Endodermal cell (in vitro differentiated cells): Measurements from ENCODE around the gene TRDN. TPM values are rescaled to one million over a fixed set of nuclear protein-coding genes. Genes with fewer than 3 reads are reported as not detected.

Experiments used
- DNase-seq: peaks from one replicate; pipeline ENCODE4 v3.0.0-alpha.2; 2017
- H3K27ac ChIP-seq: 2 replicates; pipeline ENCODE4 v1.5.1; 2013; ENCODE audit warnings: mild to moderate bottlenecking, low read depth, low read length, moderate library complexity
- H3K27me3 ChIP-seq: 2 replicates; pipeline ENCODE4 v1.6.1; 2013; ENCODE audit warnings: mild to moderate bottlenecking, low read length, moderate library complexity; ENCODE audit not compliant: insufficient read depth, control insufficient read depth, poor library complexity, severe bottlenecking
- H3K36me3 ChIP-seq: 2 replicates; pipeline ENCODE4 v1.7.0; 2013; ENCODE audit warnings: mild to moderate bottlenecking, low read length, moderate library complexity; ENCODE audit not compliant: control insufficient read depth, insufficient read depth
- H3K4me1 ChIP-seq: one replicate; pipeline ENCODE4 v1.7.0; 2013; ENCODE audit warnings: low read length; ENCODE audit not compliant: control insufficient read depth, insufficient read depth
- H3K4me3 ChIP-seq: 2 replicates; pipeline ENCODE4 v1.5.1; 2013; ENCODE audit warnings: mild to moderate bottlenecking, low read length, moderate library complexity
- H3K9ac ChIP-seq: 2 replicates; pipeline ENCODE4 v1.6.1; 2013; ENCODE audit warnings: mild to moderate bottlenecking, low read length, moderate library complexity; ENCODE audit not compliant: poor library complexity, severe bottlenecking; ENCODE audit errors: extremely low read depth
- H3K9me3 ChIP-seq: 2 replicates; pipeline ENCODE4 v1.6.1; 2013; ENCODE audit warnings: mild to moderate bottlenecking, low read length, moderate library complexity; ENCODE audit not compliant: control insufficient read depth
- H3K27ac Mint-ChIP-seq: 2 replicates; pipeline ENCODE4 v1.8.0; 2020; ENCODE audit warnings: mixed read lengths
- H3K27me3 Mint-ChIP-seq: 2 replicates; pipeline ENCODE4 v1.8.0; 2021; ENCODE audit warnings: mild to moderate bottlenecking, mixed read lengths; ENCODE audit not compliant: insufficient read depth
- H3K36me3 Mint-ChIP-seq: 2 replicates; pipeline ENCODE4 v1.8.0; 2020; ENCODE audit warnings: low read depth, mixed read lengths
- H3K4me1 Mint-ChIP-seq: 2 replicates; pipeline ENCODE4 v1.8.0; 2020; ENCODE audit warnings: mixed read lengths
- H3K4me3 Mint-ChIP-seq: 2 replicates; pipeline ENCODE4 v1.8.0; 2020; ENCODE audit warnings: mild to moderate bottlenecking, moderate library complexity, mixed read lengths
- H3K9me3 Mint-ChIP-seq: 2 replicates; pipeline ENCODE4 v1.8.0; 2020; ENCODE audit warnings: mild to moderate bottlenecking, mixed read lengths
- CTCF ChIP-seq: fragments of 200-600 bp; sonication (generic); conservative IDR thresholded peaks from 2 replicates; pipeline ENCODE4 v1.5.0; 2021; ENCODE audit warnings: antibody characterized with exemption, mild to moderate bottlenecking
- WGBS, 2 experiments: methylation state at CpG; one replicate each; pipeline versions ENCODE4 v1.1.5 to v1.1.7; 2013; ENCODE audit warnings: missing lambda C conversion rate in 2 of 2, mixed read lengths in 1 of 2; ENCODE audit not compliant: insufficient coverage in 1 of 2, insufficient read length in 1 of 2; 5-methylcytosine and 5-hydroxymethylcytosine counted together
- total RNA-seq, 2 donors: library from RNA; stranded (reverse); fragmentation: NEBNext Ultra II Directional in 1 of 2; extraction: Animal tissue kit (Norgen Biotek cat#: 25700) in 1 of 2; gene quantifications; 2 replicates in 1 of 2; 3 replicates in 1 of 2; pipeline ENCODE4 v1.2.1, GENCODE V29; 2021

The TRDN gene
- total RNA-seq, 2 donors from 2014 or later: 74.4 to 136 TPM

- Histone ChIP-seq H3K27ac (no peak overlapping the region), H3K9me3 (no peaks in the 10 kb centered on the region), H3K36me3 (no peaks in the 10 kb centered on the region), H3K9ac (no peak overlapping the region), H3K4me3 (no peak overlapping the region), H3K4me1 (no peaks in the 10 kb centered on the region), H3K27me3 (no peaks in the 10 kb centered on the region)
- H3K27ac Mint-ChIP-seq: no peak overlapping the region
- DNase-seq: no peak
- no peak for TF ChIP-seq CTCF
- H3K9me3 Mint-ChIP-seq: no peaks in the 10 kb centered on the region
- H3K36me3 Mint-ChIP-seq: no peaks in the 10 kb centered on the region
- H3K27me3 Mint-ChIP-seq: peaks cover 2% of the 10 kb centered on the region
- no peaks in the 10 kb centered on the region for H3K4me1 Mint-ChIP-seq
- no peak overlapping the region for H3K4me3 Mint-ChIP-seq
Observed at GRCh38 chr6:123224077-123224476, 412.7 kb downstream of the TRDN start.

GRCh38 chr6:123223461-123223860 lies 413.3 kb downstream of the TRDN start:
- DNase-seq: no peak
- Histone ChIP-seq H3K36me3 (no peaks in the 10 kb centered on the region), H3K27ac (no peak overlapping the region), H3K9me3 (no peaks in the 10 kb centered on the region), H3K9ac (no peak overlapping the region), H3K4me1 (no peaks in the 10 kb centered on the region), H3K27me3 (no peaks in the 10 kb centered on the region), H3K4me3 (no peak overlapping the region)
- Mint-ChIP-seq H3K27ac (no peak overlapping the region), H3K9me3 (no peaks in the 10 kb centered on the region), H3K4me3 (no peak overlapping the region), H3K36me3 (no peaks in the 10 kb centered on the region), H3K4me1 (no peaks in the 10 kb centered on the region), H3K27me3 (peaks cover 2% of the 10 kb centered on the region)
- TF ChIP-seq CTCF: no peak
- 94% methylated on average over 2 of the region's 2 CpGs; no CpG with 5 or more reads in 1 of the 2 experiments for WGBS, 2 experiments

GRCh38 chr6:123215211-123215610 lies 421.5 kb downstream of the TRDN start:
- no peaks in the 10 kb centered on the region for H3K9me3 Mint-ChIP-seq
- no peak for TF ChIP-seq CTCF
- no peaks in the 10 kb centered on the region for H3K9me3 ChIP-seq

More at GRCh38 chr6:123215211-123215610, 421.5 kb downstream of the TRDN start:
- no peaks in the 10 kb centered on the region for H3K27me3 ChIP-seq
- H3K4me3 ChIP-seq: no peak overlapping the region
- H3K9ac ChIP-seq: no peak overlapping the region
- H3K4me3 Mint-ChIP-seq: no peak overlapping the region
- H3K36me3 ChIP-seq: no peaks in the 10 kb centered on the region
- H3K27ac ChIP-seq: peak overlapping the region; percentile 35
- no peaks in the 10 kb centered on the region for H3K4me1 ChIP-seq
- H3K27ac Mint-ChIP-seq: no peak overlapping the region
- no peaks in the 10 kb centered on the region for H3K27me3 Mint-ChIP-seq
- WGBS, 2 experiments: 66 to 86% methylated on average over 3 to 4 of the region's 4 CpGs
- no peaks in the 10 kb centered on the region for H3K4me1 Mint-ChIP-seq
- H3K36me3 Mint-ChIP-seq: no peaks in the 10 kb centered on the region
- DNase-seq: no peak
